A549 (cell line): ENCODE measurements around the gene KNDC1. TPM values are rescaled to one million over a fixed set of nuclear protein-coding genes. Genes with fewer than 3 reads are reported as not detected.

ENCODE experiments used
- ATAC-seq, 2 experiments: fragments of 200-7000 bp in 1 of 2; fragments of >200 bp in 1 of 2; cut with Nextera tagmentation in 1 of 2; cut with Tn5 transposase in 1 of 2; 3 replicates each; pipeline versions ENCODE4 v1.8.0 to v1.9.1; 2018 to 2020; ENCODE audit warnings: mild to moderate bottlenecking in 1 of 2, moderate library complexity in 1 of 2
- CTCF ChIA-PET: fragments of 300-600 bp; sonication (Branson Sonifier 250); formaldehyde crosslinking; extraction: SDS; loops from one replicate; lab custom pipeline; 2021; ENCODE audit warnings: antibody characterized with exemption, inconsistent platforms; lab: Yijun Ruan, JAX
- POLR2A ChIA-PET: fragments of 350-600 bp; formaldehyde crosslinking; extraction: SDS; loops from one replicate; lab custom pipeline; 2021; ENCODE audit warnings: antibody characterized with exemption, inconsistent platforms; lab: Yijun Ruan, JAX
- DNase-seq, 2 experiments: peaks; one replicate each; pipeline versions ENCODE4 v3.0.0 to v3.0.0-alpha.2; 2011 to 2016; ENCODE audit warnings: low read depth in 1 of 2, low spot score in 1 of 2
- FAIRE-seq: peaks from 2 replicates; lab custom pipeline; 2011; peaks lifted over from hg19 to GRCh38; lab: Jason Lieb, UNC
- H3K27ac ChIP-seq, 2 experiments: fragments of >200 bp; sonication (Bioruptor Twin); formaldehyde crosslinking; 3 replicates each; pipeline ENCODE4 v1.5.1; 2016 to 2017
- H3K4me1 ChIP-seq: fragments of >200 bp; sonication (Bioruptor Twin); formaldehyde crosslinking; 3 replicates; pipeline ENCODE4 v1.6.1; 2016
- H3K4me2 ChIP-seq: fragments of >200 bp; sonication (Bioruptor Twin); formaldehyde crosslinking; 3 replicates; pipeline ENCODE4 v1.6.1; 2016
- H3K4me3 ChIP-seq: fragments of >200 bp; sonication (Bioruptor Twin); formaldehyde crosslinking; 3 replicates; pipeline ENCODE4 v1.5.1; 2016
- H3K9me3 ChIP-seq: fragments of >200 bp; sonication (Bioruptor Twin); formaldehyde crosslinking; 3 replicates; pipeline ENCODE4 v1.6.1; 2016
- BHLHE40 ChIP-seq: IDR thresholded peaks from 2 replicates; pipeline ENCODE4 v1.6.1; 2012; ENCODE audit warnings: low read depth, low read length, inconsistent platforms
- CBX2 ChIP-seq: fragments of 200-600 bp; sonication (generic); IDR thresholded peaks from 2 replicates; pipeline ENCODE4 v1.6.1; 2016; ENCODE audit warnings: low read depth, mild to moderate bottlenecking, borderline replicate concordance
- CHD2 ChIP-seq: fragments of 150-350 bp; IDR thresholded peaks from 2 replicates; pipeline ENCODE4 v1.6.1; 2014; ENCODE audit warnings: low read length; ENCODE audit not compliant: partially characterized antibody
- CHD4 ChIP-seq: fragments of 200-600 bp; sonication (generic); IDR thresholded peaks from 2 replicates; pipeline ENCODE4 v1.6.1; 2016; ENCODE audit warnings: antibody characterized with exemption, mild to moderate bottlenecking, borderline replicate concordance
- FOXS1 ChIP-seq: fragments of 250-450 bp; sonication (Bioruptor Pico); IDR thresholded peaks from 2 replicates; pipeline ENCODE4 v1.5.0; 2020; ENCODE audit warnings: mild to moderate bottlenecking, moderate library complexity
- KDM1A ChIP-seq: fragments of 200-600 bp; sonication (generic); IDR thresholded peaks from 2 replicates; pipeline ENCODE4 v1.6.1; 2016; ENCODE audit warnings: low read depth, mild to moderate bottlenecking
- MAZ ChIP-seq: fragments of 150-350 bp; IDR thresholded peaks from 2 replicates; pipeline ENCODE4 v1.6.1; 2014; ENCODE audit warnings: antibody characterized with exemption, low read depth, low read length, borderline replicate concordance
- MYC ChIP-seq: IDR thresholded peaks from 2 replicates; pipeline ENCODE4 v1.6.1; 2012; ENCODE audit warnings: mild to moderate bottlenecking, inconsistent platforms, low read length, improper control_type of control experiment, borderline replicate concordance
- NFE2L2 ChIP-seq: fragments of 150-350 bp; conservative IDR thresholded peaks from 2 replicates; pipeline ENCODE4 v1.6.1; 2014; ENCODE audit warnings: low read length
- NPAS2 ChIP-seq: fragments of 250-450 bp; sonication (Bioruptor Pico); IDR thresholded peaks from 2 replicates; pipeline ENCODE4 v1.8.0; 2022; ENCODE audit warnings: mild to moderate bottlenecking, moderate library complexity, borderline replicate concordance
- PHF8 ChIP-seq: fragments of 200-600 bp; sonication (generic); IDR thresholded peaks from 2 replicates; pipeline ENCODE4 v1.6.1; 2016; ENCODE audit warnings: low read depth, mild to moderate bottlenecking, antibody characterized with exemption, moderate library complexity, borderline replicate concordance
- POLR2A ChIP-seq: IDR thresholded peaks from 2 replicates; pipeline ENCODE4 v1.6.1; 2012; ENCODE audit warnings: mild to moderate bottlenecking, low read length
- RAD21 ChIP-seq, 2 experiments: fragments of >200 bp in 1 of 2; sonication (Bioruptor Twin) in 1 of 2; formaldehyde crosslinking in 1 of 2; IDR thresholded peaks in 1 of 2; conservative IDR thresholded peaks in 1 of 2; 2 replicates in 1 of 2; 3 replicates in 1 of 2; pipeline ENCODE4 v1.6.1; 2012 to 2018; ENCODE audit warnings: inconsistent platforms in 1 of 2
- RFX5 ChIP-seq: fragments of 450-650 bp; IDR thresholded peaks from 2 replicates; pipeline ENCODE4 v1.7.1; 2014; ENCODE audit warnings: antibody characterized with exemption, mild to moderate bottlenecking, moderate library complexity
- TP53 ChIP-seq: fragments of 250-450 bp; sonication (Bioruptor Pico); IDR thresholded peaks from 2 replicates; pipeline ENCODE4 v1.5.0; 2021; ENCODE audit warnings: mild to moderate bottlenecking, moderate library complexity
- WGBS: methylation state at CpG from one replicate; pipeline ENCODE4 v1.1.6; 2017; ENCODE audit errors: missing lambda C conversion rate; 5-methylcytosine and 5-hydroxymethylcytosine counted together
- polyA plus RNA-seq, 4 experiments: library from polyadenylated mRNA; depleted of rRNA in 3 of 4; stranded (reverse); fragments of >200 nt; fragmentation: RNase III in 1 of 4; extraction: RNeasy Plus Mini Kit Qiagen cat#74134 plus additional on column Dnase treatment in 1 of 4; gene quantifications; 2 replicates in 3 of 4; 3 replicates in 1 of 4; pipeline ENCODE4 v1.2.3, GENCODE V29; 2011 to 2017
- TF ChIP-seq, protein P1 (sequence below): IDR thresholded peaks from 2 replicates; pipeline ENCODE4 v1.6.1; 2012
- TF ChIP-seq, protein P2 (sequence below): fragments of 150-350 bp; IDR thresholded peaks from 2 replicates; pipeline ENCODE4 v1.6.1; 2014; ENCODE audit warnings: low read depth, mild to moderate bottlenecking, low read length
- TF ChIP-seq, protein P3 (sequence below): fragments of 200-600 bp; sonication (generic); IDR thresholded peaks from 2 replicates; pipeline ENCODE4 v1.6.1; 2016; ENCODE audit warnings: antibody characterized with exemption, mild to moderate bottlenecking, moderate library complexity
- TF ChIP-seq, protein P4 (sequence below): IDR thresholded peaks from 2 replicates; pipeline ENCODE4 v1.6.1; 2012

Gene KNDC1
- polyA plus RNA-seq, 2 of the 4 experiments (the other 2 are of a cell fraction), result 0.56 to 0.63 TPM

DNA sequence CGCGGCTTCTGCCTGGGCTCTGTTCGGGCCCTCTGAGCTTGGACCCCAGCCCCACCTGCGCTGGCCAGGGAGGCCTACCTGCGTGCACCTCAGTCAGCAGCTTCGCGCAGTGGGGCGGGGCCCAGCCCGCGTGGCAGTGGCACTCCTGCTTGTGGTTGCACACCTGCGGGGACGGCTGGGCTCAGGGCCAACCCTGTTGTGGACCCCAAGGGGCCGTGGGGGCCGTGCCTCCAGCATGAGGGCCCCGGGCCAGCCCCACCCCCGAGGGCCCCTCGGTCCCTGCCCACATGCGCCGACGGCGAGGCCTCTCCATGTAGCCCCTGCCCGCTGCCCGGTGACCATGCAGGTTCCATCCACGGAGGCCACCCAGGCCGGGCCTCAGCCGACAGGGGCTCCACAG, 109.3 kb downstream of the KNDC1 start:
- ATAC-seq, result no peak
- no peak for TF ChIP-seq NPAS2 (CRISPR knock-in tag)
- TF ChIP-seq PHF8, result no peak
- TF ChIP-seq POLR2A, result no peak
- TF ChIP-seq CHD2, result no peak
- TF ChIP-seq KDM1A, result no peak
- no peak overlapping the region for H3K4me3 ChIP-seq
- CTCF ChIA-PET, result interaction anchor here (1.7 to 3.1 kb wide), 2 partner anchors 12 to 38 kb away, joined by 3 to 9 read pairs; no protein-coding TSS in a partner anchor
- FAIRE-seq, result no peak
- no peak overlapping the region for H3K27ac ChIP-seq
- H3K4me1 ChIP-seq, result peaks cover 15% of the 10 kb centered on the region
- WGBS, result 70% methylated on average over 2 of the region's 26 CpGs
- POLR2A ChIA-PET, result no interaction called here
- no peak for DNase-seq
- H3K9me3 ChIP-seq, result no peaks in the 10 kb centered on the region
- no peak overlapping the region for H3K4me2 ChIP-seq

DNA sequence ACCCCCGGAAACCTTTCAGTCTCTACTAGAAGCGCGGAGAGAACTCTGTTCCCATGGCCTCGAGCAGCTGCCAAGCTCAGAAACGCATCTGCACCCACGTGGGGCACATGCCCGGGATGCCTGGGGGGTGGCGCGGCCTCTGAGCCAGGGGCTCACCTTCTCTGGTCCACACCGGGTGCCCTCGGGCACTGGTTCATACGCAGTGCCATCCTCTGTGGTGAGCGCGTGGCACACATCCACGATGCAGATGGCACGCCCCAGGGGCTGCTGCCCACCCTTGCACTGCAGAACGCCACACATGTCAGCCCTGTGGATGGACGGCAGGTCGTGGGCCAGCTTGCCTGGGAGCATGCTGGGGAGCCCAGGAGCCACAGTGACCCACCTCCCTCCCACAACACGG, 110.2 kb downstream of the KNDC1 start:
- CTCF ChIA-PET, result interaction anchor here (1.7 to 3.1 kb wide), 2 partner anchors 13 to 37 kb away, joined by 3 to 9 read pairs; no protein-coding TSS in a partner anchor

DNA sequence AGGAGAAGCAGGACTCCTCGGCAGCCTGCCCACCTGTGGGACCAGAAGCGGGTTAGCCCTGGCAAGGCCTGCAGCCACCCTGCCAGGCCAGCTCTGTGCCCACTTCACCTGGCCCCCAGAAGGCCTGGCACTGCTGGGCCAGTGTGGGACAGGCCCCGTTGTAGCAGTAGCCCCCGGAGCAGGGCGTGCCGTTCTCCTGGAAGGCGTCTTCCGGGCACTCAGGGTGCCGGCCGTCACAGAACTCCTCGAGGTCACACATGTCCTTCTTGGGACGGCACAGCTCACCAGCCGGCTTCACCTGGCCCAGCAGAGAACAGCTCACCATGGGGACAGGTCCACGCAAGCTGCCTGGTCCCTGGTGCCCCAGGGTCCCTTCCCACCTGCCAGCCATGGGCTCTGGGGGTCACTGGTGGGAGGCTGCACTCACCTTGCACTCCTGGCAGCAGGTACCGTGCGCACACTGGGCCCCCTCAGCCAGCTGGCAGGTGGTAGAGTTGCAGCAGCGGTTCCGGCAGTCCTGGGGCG, 110.8 kb downstream of the KNDC1 start:
- Histone ChIP-seq H3K27ac (no peak overlapping the region), H3K4me2 (no peak overlapping the region), H3K4me3 (no peak overlapping the region), H3K4me1 (peaks cover under 1% of the 10 kb centered on the region; the same call in 1 of the 3 replicates), H3K9me3 (no peaks in the 10 kb centered on the region)
- TF ChIP-seq, protein P1, sequence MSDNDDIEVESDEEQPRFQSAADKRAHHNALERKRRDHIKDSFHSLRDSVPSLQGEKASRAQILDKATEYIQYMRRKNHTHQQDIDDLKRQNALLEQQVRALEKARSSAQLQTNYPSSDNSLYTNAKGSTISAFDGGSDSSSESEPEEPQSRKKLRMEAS, result no peak
- no peak for TF ChIP-seq RFX5
- no peak for TF ChIP-seq FOXS1 (CRISPR knock-in tag)
- no peak for TF ChIP-seq MYC
- TF ChIP-seq RAD21 (conservative IDR thresholded peaks at IDR 0.05 in 1 of 2, IDR thresholded peaks at IDR 0.05 in 1 of 2), result no peak
- TF ChIP-seq CHD4, result no peak
- TF ChIP-seq, protein P2, sequence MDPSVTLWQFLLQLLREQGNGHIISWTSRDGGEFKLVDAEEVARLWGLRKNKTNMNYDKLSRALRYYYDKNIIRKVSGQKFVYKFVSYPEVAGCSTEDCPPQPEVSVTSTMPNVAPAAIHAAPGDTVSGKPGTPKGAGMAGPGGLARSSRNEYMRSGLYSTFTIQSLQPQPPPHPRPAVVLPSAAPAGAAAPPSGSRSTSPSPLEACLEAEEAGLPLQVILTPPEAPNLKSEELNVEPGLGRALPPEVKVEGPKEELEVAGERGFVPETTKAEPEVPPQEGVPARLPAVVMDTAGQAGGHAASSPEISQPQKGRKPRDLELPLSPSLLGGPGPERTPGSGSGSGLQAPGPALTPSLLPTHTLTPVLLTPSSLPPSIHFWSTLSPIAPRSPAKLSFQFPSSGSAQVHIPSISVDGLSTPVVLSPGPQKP, result no peak
- TF ChIP-seq TP53 (CRISPR knock-in tag), result no peak
- TF ChIP-seq CBX2, result no peak
- no peak for TF ChIP-seq MAZ
- TF ChIP-seq BHLHE40, result no peak
- no peak for TF ChIP-seq NFE2L2
- no peak for TF ChIP-seq NPAS2 (CRISPR knock-in tag)
- TF ChIP-seq POLR2A, result no peak
- TF ChIP-seq, protein P3, sequence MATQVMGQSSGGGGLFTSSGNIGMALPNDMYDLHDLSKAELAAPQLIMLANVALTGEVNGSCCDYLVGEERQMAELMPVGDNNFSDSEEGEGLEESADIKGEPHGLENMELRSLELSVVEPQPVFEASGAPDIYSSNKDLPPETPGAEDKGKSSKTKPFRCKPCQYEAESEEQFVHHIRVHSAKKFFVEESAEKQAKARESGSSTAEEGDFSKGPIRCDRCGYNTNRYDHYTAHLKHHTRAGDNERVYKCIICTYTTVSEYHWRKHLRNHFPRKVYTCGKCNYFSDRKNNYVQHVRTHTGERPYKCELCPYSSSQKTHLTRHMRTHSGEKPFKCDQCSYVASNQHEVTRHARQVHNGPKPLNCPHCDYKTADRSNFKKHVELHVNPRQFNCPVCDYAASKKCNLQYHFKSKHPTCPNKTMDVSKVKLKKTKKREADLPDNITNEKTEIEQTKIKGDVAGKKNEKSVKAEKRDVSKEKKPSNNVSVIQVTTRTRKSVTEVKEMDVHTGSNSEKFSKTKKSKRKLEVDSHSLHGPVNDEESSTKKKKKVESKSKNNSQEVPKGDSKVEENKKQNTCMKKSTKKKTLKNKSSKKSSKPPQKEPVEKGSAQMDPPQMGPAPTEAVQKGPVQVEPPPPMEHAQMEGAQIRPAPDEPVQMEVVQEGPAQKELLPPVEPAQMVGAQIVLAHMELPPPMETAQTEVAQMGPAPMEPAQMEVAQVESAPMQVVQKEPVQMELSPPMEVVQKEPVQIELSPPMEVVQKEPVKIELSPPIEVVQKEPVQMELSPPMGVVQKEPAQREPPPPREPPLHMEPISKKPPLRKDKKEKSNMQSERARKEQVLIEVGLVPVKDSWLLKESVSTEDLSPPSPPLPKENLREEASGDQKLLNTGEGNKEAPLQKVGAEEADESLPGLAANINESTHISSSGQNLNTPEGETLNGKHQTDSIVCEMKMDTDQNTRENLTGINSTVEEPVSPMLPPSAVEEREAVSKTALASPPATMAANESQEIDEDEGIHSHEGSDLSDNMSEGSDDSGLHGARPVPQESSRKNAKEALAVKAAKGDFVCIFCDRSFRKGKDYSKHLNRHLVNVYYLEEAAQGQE, result no peak
- no CpG with 5 or more reads among the region's 19 CpGs for WGBS
- POLR2A ChIA-PET, result no interaction called here
- ATAC-seq (no peak), DNase-seq (no peak), FAIRE-seq (no peak)
- CTCF ChIA-PET, result interaction anchor here (0.8 to 3.1 kb wide), 5 partner anchors 8 to 37 kb away, joined by 3 to 9 read pairs (median 3); no protein-coding TSS in a partner anchor

More for the DNA sequence above, 110.2 kb downstream of the KNDC1 start:
- Histone ChIP-seq H3K4me2 (no peak overlapping the region), H3K4me3 (no peak overlapping the region), H3K27ac (no peak overlapping the region), H3K9me3 (no peaks in the 10 kb centered on the region), H3K4me1 (peaks cover 7% of the 10 kb centered on the region; the same call in 2 of the 3 replicates)
- no peak for DNase-seq
- FAIRE-seq, result no peak
- 84% methylated on average over 13 of the region's 20 CpGs for WGBS
- POLR2A ChIA-PET, result no interaction called here
- TF ChIP-seq, protein P4, sequence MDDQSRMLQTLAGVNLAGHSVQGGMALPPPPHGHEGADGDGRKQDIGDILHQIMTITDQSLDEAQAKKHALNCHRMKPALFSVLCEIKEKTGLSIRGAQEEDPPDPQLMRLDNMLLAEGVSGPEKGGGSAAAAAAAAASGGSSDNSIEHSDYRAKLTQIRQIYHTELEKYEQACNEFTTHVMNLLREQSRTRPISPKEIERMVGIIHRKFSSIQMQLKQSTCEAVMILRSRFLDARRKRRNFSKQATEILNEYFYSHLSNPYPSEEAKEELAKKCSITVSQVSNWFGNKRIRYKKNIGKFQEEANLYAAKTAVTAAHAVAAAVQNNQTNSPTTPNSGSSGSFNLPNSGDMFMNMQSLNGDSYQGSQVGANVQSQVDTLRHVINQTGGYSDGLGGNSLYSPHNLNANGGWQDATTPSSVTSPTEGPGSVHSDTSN, result no peak
- no peak for ATAC-seq
